Ovary (tissue), 9 donors: ENCODE measurements around the gene INSYN2A. TPM values are rescaled to one million over a fixed set of nuclear protein-coding genes. Genes with fewer than 3 reads are reported as not detected.

Experiments
- DNase-seq, 5 donors: peaks; one replicate each; pipeline ENCODE4 v3.0.0-alpha.2; 2019 to 2020
- H3K27ac ChIP-seq, 2 donors: fragments of 200-600 bp; one replicate each; pipeline versions ENCODE4 v1.5.1 to v1.8.0; 2019 to 2022
- H3K27me3 ChIP-seq: fragments of 200-600 bp; one replicate; pipeline ENCODE4 v1.8.0; 2022
- H3K36me3 ChIP-seq: fragments of 200-600 bp; sonication (generic); one replicate; pipeline ENCODE4 v1.5.1; 2019
- H3K4me1 ChIP-seq: one replicate; pipeline ENCODE4 v1.8.1; 2013; ENCODE audit warnings: mild to moderate bottlenecking, moderate library complexity; ENCODE audit not compliant: insufficient read depth
- H3K4me3 ChIP-seq: fragments of 200-600 bp; sonication (generic); one replicate; pipeline ENCODE4 v1.5.1; 2017
- H3K9me3 ChIP-seq, 2 donors: fragments of 200-600 bp in 1 of 2; sonication (generic) in 1 of 2; one replicate each; pipeline versions ENCODE4 v1.5.1 to v1.8.1; 2013 to 2019; ENCODE audit warnings: mild to moderate bottlenecking in 1 of 2, moderate library complexity in 1 of 2
- CTCF ChIP-seq, 3 donors: fragments of 450-650 bp in 2 of 3; fragments of 200-600 bp in 1 of 3; IDR thresholded peaks; one replicate each; pipeline versions ENCODE4 v1.5.1 to v1.8.0; 2016 to 2022; ENCODE audit warnings: antibody characterized with exemption in 3 of 3, mild to moderate bottlenecking in 1 of 3
- EP300 ChIP-seq: sonication (generic); formaldehyde crosslinking; IDR thresholded peaks from one replicate; pipeline ENCODE4 v1.6.1; 2017; ENCODE audit warnings: antibody characterized with exemption
- POLR2A ChIP-seq: fragments of 450-650 bp; IDR thresholded peaks from one replicate; pipeline ENCODE4 v1.6.1; 2017; ENCODE audit warnings: antibody characterized with exemption, mild to moderate bottlenecking, moderate library complexity
- WGBS, 3 donors: extraction: QIAGEN DNeasy Blood & Tissue Kit in 1 of 3; methylation state at CpG; one replicate each; pipeline versions ENCODE4 v1.1.5 to v1.1.7; 2013 to 2017; 5-methylcytosine and 5-hydroxymethylcytosine counted together
- intact Hi-C, 4 donors: fragments of 100-400 bp; cut with DNase I; formaldehyde crosslinking; loops; one replicate each; pipeline versions ENCODE4 v1.11.0 to v1.15.1; 2022 to 2023
- polyA plus RNA-seq, 2 donors: library from polyadenylated mRNA; stranded (reverse); fragments of 200-250 nt in 1 of 2; fragments of 350-450 nt in 1 of 2; fragmentation: Illumina TruSeq in 1 of 2; extraction: RNeasy Lipid Tissue Mini Kit (QIAGEN cat#74804) in 1 of 2; gene quantifications; one replicate each; pipeline ENCODE4 v1.2.3, GENCODE V29; 2013 to 2014
- total RNA-seq, 7 donors: library from RNA; depleted of rRNA in 2 of 7; stranded (reverse); fragments of >200 nt in 2 of 7; fragmentation: NEBNext Ultra II Directional in 3 of 7; extraction: Animal tissue kit (Norgen Biotek cat#: 25700) in 3 of 7; gene quantifications; one replicate each; pipeline versions ENCODE4 v1.1.0 to v1.2.4, GENCODE V29; 2016 to 2023
- donor health status: DM: no; HTN: no; CAD: no; lungs with moderate emphysema.
- donor health status: DM: no; HTN: no; CAD: no.
- donor health status: Bipolar disorder and iron deficiency.
- donor health status: DM: yes; HTN: yes; CAD: no.
- donor health status: DM: no; HTN: no; CAD: no.
- donor health status: DM: yes; HTN: yes; CAD: no.

INSYN2A gene
- total and polyA plus RNA-seq, 9 donors = 0.12 to 1.7 (median 0.27) TPM

GRCh38 chr10:127154831-127155620 lies 41.4 kb downstream of the INSYN2A start:
- intact Hi-C loops = no loop called here
- no peak overlapping the region for H3K4me3 ChIP-seq
- no peak for DNase-seq
- H3K4me1 ChIP-seq = peaks cover 8% of the 10 kb centered on the region
- no peaks in the 10 kb centered on the region for H3K27me3 ChIP-seq
- no peaks in the 10 kb centered on the region for H3K36me3 ChIP-seq
- H3K9me3 ChIP-seq = no peaks in the 10 kb centered on the region
- WGBS, 3 donors = 44 to 55% (median 47%) methylated on average over 9 of the region's 9 CpGs
- no peak overlapping the region for H3K27ac ChIP-seq
- no peak for TF ChIP-seq POLR2A
- no peak for TF ChIP-seq CTCF (IDR thresholded peaks at IDR 0.05)
- no peak for TF ChIP-seq EP300

- H3K4me3 ChIP-seq = no peak overlapping the region
- H3K36me3 ChIP-seq = no peaks in the 10 kb centered on the region
- TF ChIP-seq EP300 (no peak), CTCF (IDR thresholded peaks at IDR 0.05) (no peak), POLR2A (no peak)
- no peaks in the 10 kb centered on the region for H3K27me3 ChIP-seq
- H3K27ac ChIP-seq = no peak overlapping the region
- no peak for DNase-seq
- peaks cover 5% of the 10 kb centered on the region for H3K4me1 ChIP-seq
- WGBS, 3 donors = 47 to 60% (median 54%) methylated on average over 4 of the region's 4 CpGs
- intact Hi-C loops = no loop called here
- H3K9me3 ChIP-seq = no peaks in the 10 kb centered on the region
These were observed 43.2 kb downstream of the INSYN2A start for GRCh38 chr10:127153181-127153580.

DNA sequence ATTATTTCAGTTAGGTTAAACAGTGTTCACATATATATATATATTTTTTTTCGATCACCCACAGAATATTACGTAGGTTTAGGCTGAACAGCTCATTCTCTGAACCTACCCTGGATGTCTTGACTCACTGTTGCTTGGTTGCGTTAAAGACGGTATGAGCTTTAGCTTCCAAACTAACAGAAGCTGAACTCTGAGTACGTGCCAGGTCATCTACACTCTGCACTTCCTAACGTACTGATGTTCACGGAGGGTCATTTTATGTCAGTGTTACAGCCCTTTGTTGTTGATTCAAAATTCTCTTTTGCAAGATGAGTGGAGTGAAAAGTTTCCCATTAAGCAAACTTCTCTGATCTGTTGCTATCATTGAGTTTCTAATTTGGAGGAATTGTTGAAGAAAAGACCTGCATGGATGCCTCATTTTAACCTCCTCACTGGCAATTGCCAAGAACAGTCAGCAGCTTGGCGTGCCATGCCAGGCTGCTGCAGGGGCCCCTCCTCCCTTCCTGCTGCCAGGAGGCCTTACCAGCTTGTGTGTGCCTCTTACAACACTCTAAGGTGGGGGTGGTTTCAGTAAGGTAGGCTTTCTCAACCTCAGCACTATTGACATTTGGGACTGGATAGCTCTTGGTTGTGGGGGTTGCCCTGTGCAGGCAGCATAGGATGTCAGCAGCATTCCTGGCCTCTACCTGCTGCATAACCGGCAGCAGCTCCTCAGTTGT lies 44.3 kb downstream of the INSYN2A start:
- intact Hi-C loops = no loop called here
- no peaks in the 10 kb centered on the region for H3K36me3 ChIP-seq
- DNase-seq = no peak
- peaks cover 4% of the 10 kb centered on the region for H3K4me1 ChIP-seq
- H3K27me3 ChIP-seq = no peaks in the 10 kb centered on the region
- no peak overlapping the region for H3K4me3 ChIP-seq
- no peak for TF ChIP-seq EP300
- no peak for TF ChIP-seq POLR2A
- no peak for TF ChIP-seq CTCF (IDR thresholded peaks at IDR 0.05)
- H3K9me3 ChIP-seq = no peaks in the 10 kb centered on the region
- 92 to 94% (median 93%) methylated on average over 9 of the region's 9 CpGs for WGBS, 3 donors
- no peak overlapping the region for H3K27ac ChIP-seq

GRCh38 chr10:127151541-127151940 lies 44.9 kb downstream of the INSYN2A start:
- Histone ChIP-seq H3K4me3 (no peak overlapping the region), H3K36me3 (no peaks in the 10 kb centered on the region), H3K9me3 (no peaks in the 10 kb centered on the region), H3K27ac (no peak overlapping the region), H3K27me3 (no peaks in the 10 kb centered on the region), H3K4me1 (no peaks in the 10 kb centered on the region)
- intact Hi-C loops = no loop called here
- TF ChIP-seq CTCF (IDR thresholded peaks at IDR 0.05) = no peak
- no peak for TF ChIP-seq EP300
- TF ChIP-seq POLR2A = no peak
- WGBS, 3 donors = 96 to 97% (median 96%) methylated on average over 10 of the region's 10 CpGs
- no peak for DNase-seq
